Common myeloid progenitor, CD34-positive (primary cell): ENCODE results near the gene FBLN1.
"Not testable (repeated sequence)": the region's sequence is repeated elsewhere in the genome, so short reads cannot be mapped to it uniquely, and the experiment has no call there.

Source experiments
- CTCF ChIA-PET: fragments of 350-600 bp; sonication (Branson Sonifier 250); formaldehyde crosslinking; loops from one replicate; lab custom pipeline; 2021; ENCODE audit warnings: antibody characterized with exemption; lab: Charles Lee
- POLR2A ChIA-PET: fragments of 350-600 bp; sonication (Branson Sonifier 250); formaldehyde crosslinking; loops from one replicate; lab custom pipeline; 2021; ENCODE audit warnings: antibody characterized with exemption; lab: Charles Lee
- DNase-seq, 3 donors: peaks; one replicate each; pipeline versions ENCODE4 v3.0.0 to v3.0.0-alpha.2; 2013
- H3K27ac ChIP-seq, 2 experiments: 1 replicate in 1 of 2; 2 replicates in 1 of 2; pipeline ENCODE4 v1.7.0; 2013; ENCODE audit warnings: inconsistent platforms in 2 of 2, low read length in 2 of 2, mild to moderate bottlenecking in 2 of 2, low read depth in 1 of 2, moderate library complexity in 1 of 2; ENCODE audit not compliant: severe bottlenecking in 2 of 2, insufficient read depth in 1 of 2, poor library complexity in 1 of 2
- H3K27me3 ChIP-seq, 5 experiments: replicated peaks in 2 of 5; 1 replicate in 3 of 5; 2 replicates in 2 of 5; pipeline versions ENCODE4 v1.6.1 to v1.7.0; 2013; ENCODE audit warnings: low read length in 4 of 5, mild to moderate bottlenecking in 2 of 5, moderate library complexity in 2 of 5, inconsistent platforms in 1 of 5; ENCODE audit not compliant: insufficient read depth in 5 of 5, control insufficient read depth in 4 of 5
- H3K36me3 ChIP-seq, 4 experiments: 1 replicate in 2 of 4; 2 replicates in 2 of 4; pipeline versions ENCODE4 v1.6.1 to v1.7.0; 2013; ENCODE audit warnings: low read length in 3 of 4, control low read depth in 1 of 4, mild to moderate bottlenecking in 1 of 4; ENCODE audit not compliant: control insufficient read depth in 4 of 4, insufficient read depth in 4 of 4
- H3K4me1 ChIP-seq, 4 experiments: 1 replicate in 3 of 4; 2 replicates in 1 of 4; pipeline versions ENCODE4 v1.6.1 to v1.7.1; 2013; ENCODE audit warnings: low read length in 3 of 4, mild to moderate bottlenecking in 3 of 4, control low read depth in 1 of 4, inconsistent platforms in 1 of 4, moderate library complexity in 1 of 4; ENCODE audit not compliant: control insufficient read depth in 4 of 4, insufficient read depth in 4 of 4; ENCODE audit errors: control extremely low read depth in 1 of 4
- H3K4me3 ChIP-seq, 7 experiments: 1 replicate in 4 of 7; 2 replicates in 3 of 7; pipeline versions ENCODE4 v1.5.1 to v1.7.0; 2013; ENCODE audit warnings: mild to moderate bottlenecking in 7 of 7, low read length in 6 of 7, moderate library complexity in 6 of 7, inconsistent platforms in 2 of 7, low read depth in 2 of 7, control low read depth in 1 of 7; ENCODE audit not compliant: insufficient read depth in 4 of 7, control insufficient read depth in 1 of 7; ENCODE audit errors: extremely low read depth in 1 of 7
- H3K9me3 ChIP-seq, 5 experiments: 1 replicate in 4 of 5; 2 replicates in 1 of 5; pipeline versions ENCODE4 v1.6.1 to v1.7.1; 2013; ENCODE audit warnings: low read length in 4 of 5, mild to moderate bottlenecking in 2 of 5, inconsistent platforms in 1 of 5, low read depth in 1 of 5, moderate library complexity in 1 of 5; ENCODE audit not compliant: control insufficient read depth in 4 of 5, insufficient read depth in 2 of 5; ENCODE audit errors: control extremely low read depth in 1 of 5
- WGBS: methylation state at CpG from one replicate; pipeline ENCODE4 v1.1.5; 2013; ENCODE audit not compliant: insufficient coverage; 5-methylcytosine and 5-hydroxymethylcytosine counted together

The FBLN1 gene

GRCh38 chr22:45557926-45558325 lies 55.2 kb downstream of the FBLN1 start:
- DNase-seq, POLR2A ChIA-PET, H3K27me3 ChIP-seq, H3K36me3 ChIP-seq, H3K4me1 ChIP-seq, CTCF ChIA-PET, H3K4me3 ChIP-seq, H3K27ac ChIP-seq: not testable (repeated sequence)
- WGBS, result 75% methylated on average over 5 of the region's 7 CpGs
- peaks cover 0 to 24% (median 14%) of the 10 kb centered on the region in 5 experiments for H3K9me3 ChIP-seq

GRCh38 chr22:45560092-45560491 lies 57.4 kb downstream of the FBLN1 start:
- POLR2A ChIA-PET, result interaction anchor here (0.6 kb wide), 1 partner anchor 147 kb away, joined by 3 read pairs; no protein-coding TSS in a partner anchor
- H3K27ac ChIP-seq, CTCF ChIA-PET, H3K4me1 ChIP-seq, H3K36me3 ChIP-seq, DNase-seq, H3K27me3 ChIP-seq, H3K4me3 ChIP-seq: not testable (repeated sequence)
- WGBS, result 95% methylated on average over 3 of the region's 3 CpGs
- peaks cover 0 to 27% (median 19%) of the 10 kb centered on the region in 5 experiments for H3K9me3 ChIP-seq

- H3K9me3 ChIP-seq, result peaks cover 0 to 27% (median 19%) of the 10 kb centered on the region in 5 experiments
- H3K4me3 ChIP-seq, DNase-seq, H3K4me1 ChIP-seq, H3K27ac ChIP-seq, CTCF ChIA-PET, H3K27me3 ChIP-seq, H3K36me3 ChIP-seq, POLR2A ChIA-PET: not testable (repeated sequence)
- 98% methylated on average over 4 of the region's 4 CpGs for WGBS
These were observed 58.1 kb downstream of the FBLN1 start for GRCh38 chr22:45560761-45561160.

GRCh38 chr22:45562102-45562501 lies 59.4 kb downstream of the FBLN1 start:
- 96% methylated on average over 5 of the region's 5 CpGs for WGBS
- DNase-seq, result no peak
- no peak overlapping the region for H3K27ac ChIP-seq
- no peak overlapping the region for H3K4me3 ChIP-seq
- peaks cover 0 to 6% (median 0%) of the 10 kb centered on the region in 5 experiments for H3K27me3 ChIP-seq
- POLR2A ChIA-PET, result no interaction called here
- peaks cover 0 to 27% (median 19%) of the 10 kb centered on the region in 5 experiments for H3K9me3 ChIP-seq
- H3K36me3 ChIP-seq, result no peaks in the 10 kb centered on the region
- H3K4me1 ChIP-seq, result no peaks in the 10 kb centered on the region
- CTCF ChIA-PET, result interaction anchor here (0.6 to 1.0 kb wide), 2 partner anchors 10 to 419 kb away, joined by 3 to 4 read pairs; no protein-coding TSS in a partner anchor

- ChIA-PET CTCF (interaction anchor here (0.6 to 4.1 kb wide), 3 partner anchors 9 to 419 kb away, joined by 3 to 13 read pairs (median 4); no protein-coding TSS in a partner anchor), POLR2A (no interaction called here)
- no peak for DNase-seq
- no peaks in the 10 kb centered on the region for H3K36me3 ChIP-seq
- 98% methylated on average over 31 of the region's 44 CpGs for WGBS
- no peaks in the 10 kb centered on the region for H3K4me1 ChIP-seq
- no peak overlapping the region for H3K4me3 ChIP-seq
- peaks cover 0 to 12% (median 0%) of the 10 kb centered on the region in 5 experiments for H3K27me3 ChIP-seq
- peaks cover 0 to 27% (median 19%) of the 10 kb centered on the region in 5 experiments for H3K9me3 ChIP-seq
- no peak overlapping the region for H3K27ac ChIP-seq
These were observed 60.1 kb downstream of the FBLN1 start for GRCh38 chr22:45562537-45563361.

- no peaks in the 10 kb centered on the region for H3K4me1 ChIP-seq
- no peak for DNase-seq
- H3K4me3 ChIP-seq, result no peak overlapping the region
- ChIA-PET CTCF (interaction anchor here (4.1 kb wide), 1 partner anchor 10 kb away, joined by 13 read pairs; no protein-coding TSS in a partner anchor), POLR2A (no interaction called here)
- H3K9me3 ChIP-seq, result peaks cover 0 to 27% (median 19%) of the 10 kb centered on the region in 5 experiments
- no peaks in the 10 kb centered on the region for H3K36me3 ChIP-seq
- H3K27ac ChIP-seq, result no peak overlapping the region
- WGBS, result 79% methylated on average over 17 of the region's 20 CpGs
- peaks cover 0 to 14% (median 0%) of the 10 kb centered on the region in 5 experiments for H3K27me3 ChIP-seq
These were observed 60.8 kb downstream of the FBLN1 start for GRCh38 chr22:45563362-45564040.
